Activated naive CD4-positive, alpha-beta T cell (primary cell): ENCODE data around the gene PPP1R3C.

ENCODE experiments used
- DNase-seq, 4 experiments: peaks; one replicate each; lab custom pipeline; 2025; lab: John Stamatoyannopoulos, UW

PPP1R3C gene

DNA sequence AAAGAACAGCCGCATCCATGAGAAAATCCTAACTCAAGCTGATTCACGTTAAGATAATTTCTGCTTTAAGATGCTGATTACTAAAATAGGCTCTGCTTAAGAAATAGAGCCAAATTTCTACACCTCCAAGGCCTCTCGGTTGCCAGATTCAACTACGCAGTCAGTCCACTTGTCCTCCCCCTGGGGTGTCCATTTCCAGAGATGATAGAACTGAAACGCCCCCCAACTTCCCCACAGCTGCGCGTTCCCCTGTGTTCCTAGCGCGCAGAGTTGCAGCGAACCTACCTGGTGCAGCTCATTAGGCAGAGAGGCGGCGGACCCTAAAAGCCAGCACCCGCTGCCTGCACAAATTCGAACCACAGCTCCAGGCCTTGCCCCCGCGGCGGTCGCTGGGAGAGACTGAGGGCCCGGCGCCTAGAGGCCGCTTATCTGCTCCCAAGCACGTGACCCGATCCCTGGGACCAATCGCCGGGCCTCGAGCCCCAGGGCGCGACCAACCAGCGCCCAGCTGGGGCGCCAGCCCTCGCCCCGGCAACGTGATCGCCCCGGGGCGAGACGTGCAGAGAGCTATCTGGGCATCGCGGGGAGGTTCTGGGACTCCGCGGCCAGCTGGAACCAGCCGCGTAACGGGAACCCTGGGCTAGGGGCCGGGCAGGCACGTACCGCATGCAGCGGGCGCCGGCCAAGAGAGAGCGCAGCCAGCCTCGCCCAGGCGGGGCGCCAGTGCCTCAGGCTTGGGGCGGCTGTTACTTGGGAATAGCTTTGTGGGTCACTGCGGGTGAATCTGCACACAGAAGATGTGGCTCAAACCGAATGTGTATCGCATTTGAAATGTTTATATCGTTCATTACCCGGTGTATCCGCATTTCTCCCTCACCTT lies at the start of gene PPP1R3C:
PPP1R3C (minus strand) TSS at position 401 of the 880 bp plus-strand sequence; CDS start at position 299, 102 bp downstream.
- DNase-seq = peak in 1 of 4 experiments; percentile 21

DNA sequence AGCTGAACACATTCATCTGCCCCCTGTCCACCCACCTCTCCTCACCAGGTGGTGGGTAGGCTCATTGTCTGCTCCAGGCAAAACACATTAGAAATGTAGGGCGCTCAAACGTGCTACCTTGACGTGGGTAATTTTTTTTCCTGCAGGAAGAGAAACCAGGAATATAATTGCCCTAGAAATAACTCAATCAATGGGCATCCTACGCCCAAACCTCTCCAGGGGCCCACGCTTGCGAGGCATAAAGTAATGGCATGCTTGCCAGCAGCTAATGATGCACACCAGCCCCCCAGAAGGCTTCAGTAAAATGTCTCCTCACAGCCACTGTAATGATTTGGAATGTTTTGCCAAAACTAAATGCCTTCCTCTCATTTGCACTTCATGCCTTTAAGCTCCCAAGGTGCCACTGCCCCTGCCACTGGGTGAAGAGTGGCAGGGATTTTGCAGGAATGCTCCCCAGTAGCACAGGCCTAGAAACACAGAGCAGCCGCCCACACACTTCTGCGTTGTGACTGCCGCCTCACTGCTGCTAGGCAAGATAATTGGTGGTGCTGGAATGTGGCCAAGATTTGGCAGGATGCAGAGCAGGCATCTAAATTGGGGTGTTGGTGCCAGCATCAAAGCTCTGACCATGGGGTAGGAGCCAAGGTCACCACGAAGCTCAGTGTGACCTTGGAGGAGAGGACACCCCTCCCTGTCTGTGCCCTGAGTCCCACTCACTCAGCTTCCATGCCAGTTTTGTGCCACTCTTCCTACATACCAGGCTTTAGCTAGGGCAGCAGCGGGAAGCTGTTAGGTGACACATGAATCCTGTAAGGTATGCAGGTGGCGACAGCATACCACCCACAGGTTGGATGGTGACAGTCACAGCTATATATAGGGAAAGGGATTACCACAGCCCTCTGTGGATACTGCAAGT lies 48.7 kb upstream of the PPP1R3C start:
- DNase-seq = no peak

DNA sequence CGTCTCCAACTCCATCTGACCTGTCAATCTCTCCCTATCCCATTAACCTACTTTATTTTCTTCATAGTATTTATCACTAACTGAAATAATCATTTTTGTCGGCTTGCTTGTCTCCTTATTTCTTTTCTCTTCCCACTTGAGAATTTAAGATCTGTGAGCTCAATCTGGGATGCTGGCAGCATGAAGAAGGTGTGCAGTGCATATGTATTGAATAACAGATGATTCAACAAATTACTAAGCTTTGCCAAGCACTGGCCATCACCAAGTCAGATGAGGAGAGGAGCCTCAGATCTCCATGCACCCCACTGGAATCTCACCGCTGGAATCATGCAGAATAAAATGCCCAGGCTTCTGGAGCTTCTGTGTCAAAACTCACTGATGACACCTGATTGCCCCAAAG lies 47.6 kb upstream of the PPP1R3C start:
- no peak for DNase-seq

DNA sequence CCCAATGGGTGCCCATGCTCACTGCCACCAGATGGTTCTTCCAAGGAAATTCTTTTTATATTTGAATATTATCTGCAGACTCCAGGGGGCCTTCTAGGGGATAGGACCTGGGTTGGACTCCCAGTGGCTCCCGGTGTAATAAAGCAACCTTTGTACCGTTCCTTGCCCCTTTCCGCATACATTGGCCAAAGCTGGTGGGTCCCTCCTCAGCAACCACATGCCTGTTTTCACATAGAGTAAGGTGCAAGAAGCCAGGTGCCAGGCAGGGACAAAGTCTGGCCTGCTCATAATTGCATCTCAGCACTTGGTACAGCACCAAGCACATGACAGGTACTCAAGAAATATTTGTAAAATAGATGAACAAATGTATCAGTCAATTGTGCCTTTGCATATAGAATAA lies 46.4 kb upstream of the PPP1R3C start:
- no peak for DNase-seq

- no peak for DNase-seq
These were observed 45.0 kb upstream of the PPP1R3C start for GRCh38 chr10:91677911-91678310.

GRCh38 chr10:91672021-91672608 lies 39.2 kb upstream of the PPP1R3C start:
- DNase-seq = no peak

GRCh38 chr10:91668913-91669312 lies 36.0 kb upstream of the PPP1R3C start:
- DNase-seq = no peak

GRCh38 chr10:91665842-91666241 lies 33.0 kb upstream of the PPP1R3C start:
- no peak for DNase-seq

- no peak for DNase-seq
These were observed 31.6 kb upstream of the PPP1R3C start for GRCh38 chr10:91664426-91664825.

- no peak for DNase-seq
These were observed 30.1 kb upstream of the PPP1R3C start for GRCh38 chr10:91662993-91663392.

GRCh38 chr10:91653219-91653870 lies 20.5 kb upstream of the PPP1R3C start:
- no peak for DNase-seq

DNA sequence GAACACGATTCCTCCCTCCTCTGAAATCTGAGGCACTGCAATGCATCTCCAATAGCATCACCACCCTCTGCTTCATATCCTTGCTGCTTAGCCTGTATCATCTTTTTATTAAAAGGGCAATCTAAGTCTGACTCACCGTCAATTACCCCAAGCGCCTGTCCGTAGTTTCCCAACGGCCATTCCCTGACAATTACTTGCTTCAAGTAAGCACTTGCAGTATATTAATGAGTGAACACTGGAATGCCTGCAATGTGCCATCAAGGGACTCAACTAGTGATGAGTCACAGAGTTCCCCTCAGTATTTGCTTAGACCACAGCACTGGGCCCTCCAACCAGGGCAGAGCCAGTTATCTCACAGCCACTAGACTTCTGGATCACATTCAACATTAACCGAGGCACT lies 19.5 kb upstream of the PPP1R3C start:
- DNase-seq = no peak

GRCh38 chr10:91643700-91644099 lies 10.8 kb upstream of the PPP1R3C start:
- DNase-seq = no peak

GRCh38 chr10:91642831-91643692 lies 10.2 kb upstream of the PPP1R3C start:
- no peak for DNase-seq

DNA sequence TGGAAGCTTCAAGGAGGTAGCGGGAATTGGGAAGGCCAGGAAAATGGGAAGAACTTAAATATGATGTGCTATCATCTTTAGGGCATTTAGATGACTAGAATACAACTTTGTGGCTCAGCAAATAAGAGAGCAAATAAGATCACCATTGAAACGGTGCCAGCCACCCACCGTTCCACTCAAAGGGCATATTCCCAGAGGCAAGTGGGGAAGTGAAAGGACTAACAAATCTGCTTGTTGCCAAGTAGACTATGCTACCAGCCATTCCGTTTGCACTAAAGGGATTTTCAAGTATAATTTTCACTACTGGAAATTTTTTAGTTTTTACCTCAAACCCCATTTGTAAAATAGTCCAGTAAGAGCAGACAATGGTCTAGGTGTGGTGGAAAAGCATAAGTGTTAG lies 4.0 kb upstream of the PPP1R3C start:
- no peak for DNase-seq

- DNase-seq = no peak
These were observed 2.8 kb upstream of the PPP1R3C start for GRCh38 chr10:91635401-91636400.

DNA sequence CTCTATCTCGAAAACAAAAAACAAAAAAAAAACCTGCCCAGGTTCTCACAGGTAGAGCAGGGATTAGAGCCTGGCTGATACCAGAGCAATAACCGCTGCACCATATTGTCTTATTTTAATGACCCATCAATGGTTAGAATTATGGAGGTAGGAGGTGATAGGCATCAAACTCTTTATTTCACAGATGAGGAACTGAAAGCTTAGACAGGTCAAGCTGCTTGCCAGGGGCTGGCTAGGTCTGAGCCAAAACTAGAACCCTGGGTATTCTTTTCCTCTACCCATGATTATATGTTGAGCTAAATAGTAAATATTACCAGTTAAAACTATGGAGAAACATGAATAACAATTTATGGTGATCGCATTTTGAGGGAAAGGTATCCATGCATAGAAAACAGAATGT lies 2.0 kb upstream of the PPP1R3C start:
- no peak for DNase-seq

GRCh38 chr10:91634246-91634645 lies 1.4 kb upstream of the PPP1R3C start:
- no peak for DNase-seq

DNA sequence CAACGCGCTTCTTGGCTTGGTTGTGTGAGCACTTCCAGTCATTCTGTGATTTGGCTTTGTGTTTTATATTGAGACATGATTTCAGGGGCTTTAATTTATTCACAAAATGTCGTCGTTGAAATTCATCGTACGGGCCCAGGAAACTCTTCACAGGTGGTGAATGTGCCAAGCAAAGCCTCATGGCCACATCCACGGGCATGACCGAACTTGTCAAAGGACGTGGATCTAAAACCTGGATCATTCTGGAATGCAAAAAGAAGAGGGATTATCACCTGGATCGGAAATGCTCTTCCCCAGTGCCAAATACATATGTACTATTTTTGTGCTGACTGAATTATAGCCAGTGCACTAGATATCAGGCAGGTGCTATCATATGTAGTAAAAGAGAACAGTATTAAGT lies 2.2 kb downstream of the PPP1R3C start:
- no peak for DNase-seq
